GM12878 (cell line): ENCODE results near the gene CBLN2. TPM values are rescaled to one million over a fixed set of nuclear protein-coding genes. Genes with fewer than 3 reads are reported as not detected.

ENCODE experiments used
- ATAC-seq: fragments of 200-7000 bp; cut with Tn5 transposase; 3 replicates; pipeline ENCODE4 v1.9.1; 2020; ENCODE audit warnings: mild to moderate bottlenecking, moderate library complexity
- BruUV-seq: library from RNA; stranded (reverse); fragments of 400-500 nt; replicated peaks from 2 replicates; lab custom pipeline; 2021; lab: Mats Ljungman, UMichigan
- CTCF ChIA-PET: fragments of 300-600 bp; sonication (Branson Sonifier 250); formaldehyde crosslinking; extraction: SDS; loops from one replicate; lab custom pipeline; 2021; ENCODE audit warnings: inconsistent platforms; lab: Yijun Ruan, JAX
- POLR2A ChIA-PET: fragments of 350-600 bp; formaldehyde crosslinking; extraction: SDS; loops from one replicate; lab custom pipeline; 2021; ENCODE audit warnings: inconsistent platforms; lab: Charles Lee
- RAD21 ChIA-PET: fragments of 300-600 bp; sonication (Branson Sonifier 250); formaldehyde crosslinking; loops from one replicate; lab custom pipeline; 2023; ENCODE audit warnings: antibody characterized with exemption; ENCODE audit not compliant: unreplicated experiment; lab: Charles Lee
- SMC1A ChIA-PET: fragments of 300-600 bp; sonication (Branson Sonifier 250); formaldehyde crosslinking; loops from one replicate; lab custom pipeline; 2023; ENCODE audit not compliant: unreplicated experiment, uncharacterized antibody; lab: Charles Lee
- DNase-seq: peaks from one replicate; pipeline ENCODE4 v3.0.0-alpha.2; 2011; ENCODE audit warnings: low read depth, low spot score
- FAIRE-seq: peaks from 3 replicates; lab custom pipeline; 2011; peaks lifted over from hg19 to GRCh38; lab: Jason Lieb, UNC
- H2AFZ ChIP-seq: 2 replicates; pipeline ENCODE4 v1.6.0; 2011; ENCODE audit warnings: low read depth, low read length, control low read depth; ENCODE audit not compliant: control insufficient read depth
- H3K27ac ChIP-seq: 2 replicates; pipeline ENCODE4 v1.5.1; 2011; ENCODE audit warnings: control low read depth; ENCODE audit not compliant: control insufficient read depth, insufficient read depth
- H3K27me3 ChIP-seq, 2 experiments: replicated peaks in 1 of 2; 2 replicates each; pipeline versions ENCODE4 v1.6.0 to v1.6.1; 2011; ENCODE audit warnings: low read length in 1 of 2; ENCODE audit not compliant: control insufficient read depth in 2 of 2, insufficient read depth in 2 of 2
- H3K36me3 ChIP-seq, 2 experiments: 2 replicates each; pipeline ENCODE4 v1.5.1; 2011; ENCODE audit warnings: low read length in 1 of 2; ENCODE audit not compliant: control insufficient read depth in 2 of 2, insufficient read depth in 2 of 2
- H3K4me1 ChIP-seq: 2 replicates; pipeline ENCODE4 v1.6.1; 2011; ENCODE audit warnings: mild to moderate bottlenecking, low read length, moderate library complexity, mixed read lengths; ENCODE audit not compliant: control insufficient read depth, insufficient read depth
- H3K4me2 ChIP-seq: 2 replicates; pipeline ENCODE4 v1.6.0; 2011; ENCODE audit warnings: control low read depth; ENCODE audit not compliant: control insufficient read depth, insufficient read depth
- H3K4me3 ChIP-seq: fragments of 200-600 bp; sonication (generic); 2 replicates; pipeline ENCODE4 v1.5.1; 2016
- H3K79me2 ChIP-seq: 2 replicates; pipeline ENCODE4 v1.6.0; 2011; ENCODE audit warnings: low read length; ENCODE audit not compliant: control insufficient read depth, insufficient read depth
- H3K9ac ChIP-seq: 2 replicates; pipeline ENCODE4 v1.8.0; 2011; ENCODE audit warnings: low read length, control low read depth, mixed read lengths; ENCODE audit not compliant: control insufficient read depth, insufficient read depth
- H3K9me3 ChIP-seq: replicated peaks from 3 replicates; pipeline ENCODE4 v1.5.1; 2011; ENCODE audit warnings: mild to moderate bottlenecking, low read length; ENCODE audit not compliant: control insufficient read depth, insufficient read depth
- H4K20me1 ChIP-seq: 2 replicates; pipeline ENCODE4 v1.6.0; 2011; ENCODE audit not compliant: control insufficient read depth, insufficient read depth
- BHLHE40 ChIP-seq, 2 experiments: fragments of 450-650 bp in 1 of 2; IDR thresholded peaks; 2 replicates each; pipeline ENCODE4 v1.6.1; 2011 to 2017; ENCODE audit warnings: low read depth in 2 of 2, borderline replicate concordance in 1 of 2, improper control_type of control experiment in 1 of 2, low read length in 1 of 2, mild to moderate bottlenecking in 1 of 2
- CREB1 ChIP-seq: IDR thresholded peaks from 2 replicates; pipeline ENCODE4 v1.6.1; 2012; ENCODE audit warnings: low read depth, mild to moderate bottlenecking, inconsistent platforms
- DPF2 ChIP-seq: fragments of 450-650 bp; IDR thresholded peaks from 2 replicates; pipeline ENCODE4 v1.6.1; 2017; ENCODE audit warnings: mild to moderate bottlenecking
- FOS ChIP-seq: IDR thresholded peaks from 3 replicates; pipeline ENCODE4 v1.6.1; 2011; ENCODE audit warnings: borderline replicate concordance; ENCODE audit not compliant: insufficient read length; ENCODE audit errors: extremely low read depth
- IKZF1 ChIP-seq: fragments of 450-650 bp; conservative IDR thresholded peaks from 2 replicates; pipeline ENCODE4 v1.6.1; 2017; ENCODE audit warnings: antibody characterized with exemption, mild to moderate bottlenecking
- LARP7 ChIP-seq: fragments of 450-650 bp; IDR thresholded peaks from 2 replicates; pipeline ENCODE4 v1.6.1; 2017; ENCODE audit warnings: mild to moderate bottlenecking
- RB1 ChIP-seq: fragments of 450-650 bp; formaldehyde crosslinking; IDR thresholded peaks from 2 replicates; pipeline ENCODE4 v1.6.1; 2017; ENCODE audit warnings: mild to moderate bottlenecking, borderline replicate concordance
- SUZ12 ChIP-seq: fragments of 200-600 bp; sonication (generic); IDR thresholded peaks from one replicate; pipeline ENCODE4 v1.6.1; 2018; ENCODE audit warnings: antibody characterized with exemption, mild to moderate bottlenecking; ENCODE audit not compliant: unreplicated experiment
- WGBS: methylation state at CpG from one replicate; pipeline ENCODE4 v1.1.6; 2016; ENCODE audit warnings: low lambda C conversion rate; ENCODE audit not compliant: insufficient replicate concordance, insufficient coverage; ENCODE audit errors: missing lambda C conversion rate; 5-methylcytosine and 5-hydroxymethylcytosine counted together
- in situ Hi-C: fragments of 300-500 bp; cut with MboI; formaldehyde crosslinking; loops from 9 replicates; pipeline ENCODE4 v1.14.3; 2018; ENCODE audit warnings: mixed read lengths
- intact Hi-C: fragments of 100-400 bp; cut with micrococcal nuclease; formaldehyde crosslinking; loops from one replicate; pipeline ENCODE4 v1.14.2; 2022; ENCODE audit not compliant: unreplicated experiment
- polyA plus RNA-seq, 11 experiments: library from polyadenylated mRNA; depleted of rRNA in 4 of 11; unstranded in 6 of 11; stranded (reverse) in 5 of 11; fragments of >200 nt; fragmentation: Nextera tagmentation in 4 of 11; fragmentation: Illumina TruSeq in 1 of 11; extraction: Ambion mirVana in 4 of 11; extraction: Trizol in 1 of 11; gene quantifications; 1 replicate in 1 of 11; 2 replicates in 10 of 11; pipeline versions ENCODE4 v1.2.1 to v1.2.3, GENCODE V29; 2011 to 2016; ENCODE audit warnings: inconsistent platforms in 2 of 11, missing spikeins in 2 of 11, low read depth in 1 of 11
- total RNA-seq, 4 experiments: library from RNA; depleted of rRNA in 3 of 4; stranded (reverse); fragments of >200 nt in 3 of 4; fragmentation: Illumina TruSeq in 1 of 4; extraction: Trizol in 1 of 4; gene quantifications; 2 replicates each; pipeline versions ENCODE4 v1.2.1 to v1.2.3, GENCODE V29; 2013 to 2021

CBLN2 gene
- total and polyA plus RNA-seq, 10 of the 15 experiments (the other 5 are each of a cell fraction or from before 2014, with no cell fraction given): 0.11 to 14.6 (median 0.30) TPM; not detected in 2

- ChIA-PET RAD21 (no interaction called here), SMC1A (interaction anchor here (1.0 kb wide), 1 partner anchor 524 kb away, joined by 3 read pairs; no protein-coding TSS in a partner anchor), POLR2A (no interaction called here), CTCF (no interaction called here)
- DNase-seq: no peak
- FAIRE-seq: no peak
- intact Hi-C loops: loop anchor here (5.0 kb wide), 1 partner anchor 1610 kb away; no protein-coding TSS in a partner anchor
- ATAC-seq: no peak; the same call in 2 of the 3 replicates
- in situ Hi-C loops: loop anchor here (10.0 kb wide), 1 partner anchor 1607 kb away; no protein-coding TSS in a partner anchor
- H4K20me1 ChIP-seq: no peaks in the 10 kb centered on the region
- no peaks in the 10 kb centered on the region for H3K9me3 ChIP-seq
- no peak overlapping the region for H3K4me2 ChIP-seq
- 5% methylated on average over 56 of the region's 59 CpGs for WGBS
- TF ChIP-seq FOS: no peak
- TF ChIP-seq BHLHE40 (IDR thresholded peaks at IDR 0.05; ENCODE audit: borderline replicate concordance in 1 of 2, low read depth in 2 of 2, low read length in 1 of 2): peak in 1 of 2 experiments; percentile 44; a peak in 2 of 4 replicates
- 0 out of 2 replicates have a peak, but pooled peaks have one; percentile 31 for TF ChIP-seq DPF2
- TF ChIP-seq LARP7: peak; percentile 26; the same call in 1 of the 2 replicates
- peak; percentile 28; the same call in 1 of the 2 replicates for TF ChIP-seq IKZF1
- no peak overlapping the region for H3K4me3 ChIP-seq
- H3K36me3 ChIP-seq: no peaks in the 10 kb centered on the region
- no peak overlapping the region for H2AFZ ChIP-seq
- H3K4me1 ChIP-seq: no peaks in the 10 kb centered on the region
- no peaks in the 10 kb centered on the region for H3K79me2 ChIP-seq
- peaks cover 0 to 3% of the 10 kb centered on the region in 2 experiments; a peak in 2 of 4 replicates for H3K27me3 ChIP-seq
- no peak overlapping the region for H3K9ac ChIP-seq
- H3K27ac ChIP-seq: no peak overlapping the region
- BruUV-seq: no TSS peak
Observed at GRCh38 chr18:72541871-72542332, 2.2 kb downstream of the CBLN2 start.

GRCh38 chr18:72539901-72540300 is 4.2 kb downstream of the CBLN2 start:
- Histone ChIP-seq H2AFZ (no peak overlapping the region), H3K4me1 (no peaks in the 10 kb centered on the region), H3K4me2 (no peak overlapping the region), H3K9ac (no peak overlapping the region), H3K27me3 (peaks cover 0 to 3% of the 10 kb centered on the region in 2 experiments; a peak in 2 of 4 replicates), H3K9me3 (no peaks in the 10 kb centered on the region), H3K27ac (no peak overlapping the region), H4K20me1 (no peaks in the 10 kb centered on the region), H3K79me2 (no peaks in the 10 kb centered on the region), H3K4me3 (no peak overlapping the region), H3K36me3 (no peaks in the 10 kb centered on the region)
- in situ Hi-C loops (loop anchor here (10.0 kb wide), 1 partner anchor 1605 kb away; no protein-coding TSS in a partner anchor), intact Hi-C loops (loop anchor here (5.0 kb wide), 1 partner anchor 1608 kb away; no protein-coding TSS in a partner anchor)
- ChIA-PET POLR2A (no interaction called here), RAD21 (no interaction called here), SMC1A (interaction anchor here (0.8 to 1.7 kb wide), 6 partner anchors 8 to 223 kb away, joined by 3 to 5 read pairs (median 3); no protein-coding TSS in a partner anchor), CTCF (interaction anchor here (0.9 to 1.5 kb wide), 2 partner anchors 10 to 176 kb away, joined by 3 read pairs; no protein-coding TSS in a partner anchor)
- DNase-seq (no peak), FAIRE-seq (no peak), ATAC-seq (no peak)
- BruUV-seq: no TSS peak
- WGBS: 49% methylated on average over 5 of the region's 5 CpGs
- TF ChIP-seq SUZ12 (no peak), RB1 (no peak), CREB1 (no peak)
